GM23338 (cell line): ENCODE results near the gene AGXT.

Experiments
- CREB1 ChIP-seq: fragments of 250-450 bp; sonication (Bioruptor Pico); IDR thresholded peaks from 2 replicates; pipeline ENCODE4 v1.5.0; 2020; ENCODE audit warnings: low read depth, mild to moderate bottlenecking, moderate library complexity
- CTCF ChIP-seq, 2 experiments: fragments of 200-600 bp in 1 of 2; sonication (generic) in 1 of 2; conservative IDR thresholded peaks; 2 replicates each; pipeline versions ENCODE4 v1.5.1 to v1.6.1; 2016 to 2017; ENCODE audit warnings: antibody characterized with exemption in 2 of 2, low read depth in 2 of 2, mild to moderate bottlenecking in 2 of 2, moderate library complexity in 1 of 2
- EZH2 ChIP-seq: fragments of 200-600 bp; sonication (generic); IDR thresholded peaks from one replicate; pipeline ENCODE4 v1.8.0; 2017; ENCODE audit warnings: antibody characterized with exemption, mild to moderate bottlenecking, low read depth; ENCODE audit not compliant: unreplicated experiment
- EZH2phosphoT487 ChIP-seq: fragments of 200-600 bp; sonication (generic); IDR thresholded peaks from one replicate; pipeline ENCODE4 v1.8.1; 2018; ENCODE audit warnings: antibody characterized with exemption; ENCODE audit not compliant: unreplicated experiment
- NANOG ChIP-seq: IDR thresholded peaks from 2 replicates; pipeline ENCODE4 v1.6.1; 2016; ENCODE audit warnings: antibody characterized with exemption, borderline replicate concordance
- POLR2AphosphoS5 ChIP-seq: IDR thresholded peaks from 2 replicates; pipeline ENCODE4 v1.6.1; 2016; ENCODE audit warnings: antibody characterized with exemption, low read depth
- REST ChIP-seq: IDR thresholded peaks from one replicate; pipeline ENCODE4 v1.6.1; 2018; ENCODE audit warnings: antibody characterized with exemption; ENCODE audit not compliant: unreplicated experiment
- STAT1 ChIP-seq: IDR thresholded peaks from one replicate; pipeline ENCODE4 v1.6.1; 2016; ENCODE audit warnings: antibody characterized with exemption; ENCODE audit not compliant: unreplicated experiment
- ZNF331 ChIP-seq: fragments of 250-450 bp; sonication (Bioruptor Pico); IDR thresholded peaks from 2 replicates; pipeline ENCODE4 v1.5.0; 2020; ENCODE audit warnings: low read depth, mild to moderate bottlenecking, moderate library complexity

- TF ChIP-seq CTCF (conservative IDR thresholded peaks at IDR 0.05; ENCODE audit: low read depth in 2 of 2) (no peak), EZH2 (no peak), EZH2phosphoT487 (no peak), POLR2AphosphoS5 (0 out of 2 replicates have a peak, but pooled peaks have one; percentile 50), CREB1 (CRISPR knock-in tag) (no peak), REST (no peak), STAT1 (no peak), ZNF331 (no peak), NANOG (no peak)
Measured at GRCh38 chr2:240832205-240832727, 36.4 kb upstream of the AGXT start.
